Panc1 (cell line): Measurements from ENCODE around the gene BTK. TPM values are rescaled to one million over a fixed set of nuclear protein-coding genes. Genes with fewer than 3 reads are reported as not detected.

Experiments used
- ATAC-seq: fragments of 200-7000 bp; cut with Tn5 transposase; 2 replicates; pipeline ENCODE4 v1.9.1; 2020; ENCODE audit warnings: mild to moderate bottlenecking, moderate library complexity
- BruUV-seq: library from RNA; stranded (reverse); fragments of 400-500 nt; replicated peaks from 2 replicates; lab custom pipeline; 2021; lab: Mats Ljungman, UMichigan
- CTCF ChIA-PET: fragments of 300-600 bp; sonication (Branson Sonifier 250); formaldehyde crosslinking; loops from one replicate; lab custom pipeline; 2022; ENCODE audit warnings: antibody characterized with exemption; lab: Charles Lee
- POLR2A ChIA-PET: fragments of 300-600 bp; sonication (Branson Sonifier 250); formaldehyde crosslinking; loops from one replicate; lab custom pipeline; 2022; ENCODE audit warnings: antibody characterized with exemption; lab: Charles Lee
- DNase-seq: peaks from one replicate; pipeline ENCODE4 v3.0.0-alpha.2; 2010; ENCODE audit warnings: low read depth, low spot score
- H3K27ac ChIP-seq: 2 replicates; pipeline ENCODE4 v1.5.1; 2011; ENCODE audit warnings: mild to moderate bottlenecking, low read length, inconsistent platforms
- H3K27me3 ChIP-seq: fragments of 200-500 bp; sonication (Bioruptor generic); 2 replicates; pipeline ENCODE4 v1.6.0; 2014; ENCODE audit warnings: low read length, inconsistent platforms; ENCODE audit not compliant: control insufficient read depth, insufficient read depth
- H3K36me3 ChIP-seq: fragments of 200-500 bp; sonication (Bioruptor generic); 2 replicates; pipeline ENCODE4 v1.5.1; 2014; ENCODE audit warnings: inconsistent platforms, mild to moderate bottlenecking, low read length, moderate library complexity; ENCODE audit not compliant: control insufficient read depth, insufficient read depth
- H3K4me1 ChIP-seq: 2 replicates; pipeline ENCODE4 v1.5.1; 2011; ENCODE audit warnings: inconsistent platforms, mild to moderate bottlenecking, low read length, moderate library complexity; ENCODE audit not compliant: control insufficient read depth, insufficient read depth
- H3K4me3 ChIP-seq, 2 experiments: 2 replicates each; pipeline ENCODE4 v1.5.1; 2011 to 2012; ENCODE audit warnings: low read depth in 2 of 2, low read length in 2 of 2, mild to moderate bottlenecking in 2 of 2, inconsistent platforms in 1 of 2, moderate library complexity in 1 of 2
- H3K9me3 ChIP-seq: fragments of 200-500 bp; sonication (Bioruptor generic); 2 replicates; pipeline ENCODE4 v1.5.1; 2014; ENCODE audit warnings: low read depth, mild to moderate bottlenecking, inconsistent platforms, low read length, moderate library complexity; ENCODE audit not compliant: control insufficient read depth, insufficient read depth
- POLR2AphosphoS5 ChIP-seq: IDR thresholded peaks from 2 replicates; pipeline ENCODE4 v1.6.1; 2012; ENCODE audit warnings: mild to moderate bottlenecking, low read depth, low read length, moderate library complexity
- SIN3A ChIP-seq: IDR thresholded peaks from 2 replicates; pipeline ENCODE4 v1.6.1; 2012; ENCODE audit warnings: low read depth, mild to moderate bottlenecking, low read length, moderate library complexity, borderline replicate concordance; ENCODE audit not compliant: insufficient read depth
- TCF7L2 ChIP-seq: IDR thresholded peaks from 2 replicates; pipeline ENCODE4 v1.6.1; 2011; ENCODE audit warnings: mild to moderate bottlenecking, low read depth, low read length, inconsistent platforms
- in situ Hi-C: cut with HindIII; loops from 2 replicates; pipeline ENCODE4 v1.10.0; 2016; ENCODE audit warnings: low sequenced_read_pairs, low pct_unique_long_range_greater_than_20kb
- intact Hi-C: fragments of 100-400 bp; cut with micrococcal nuclease; formaldehyde crosslinking; loops from one replicate; pipeline ENCODE4 v1.10.0; 2022; ENCODE audit not compliant: unreplicated experiment
- total RNA-seq: library from RNA; stranded (reverse); gene quantifications from one replicate; pipeline ENCODE4 v1.2.1, GENCODE V29; 2021; ENCODE audit not compliant: unreplicated experiment
- TF ChIP-seq, protein P1 (sequence below): fragments of 450-650 bp; IDR thresholded peaks from 2 replicates; pipeline ENCODE4 v1.5.1; 2017; ENCODE audit warnings: mild to moderate bottlenecking
- TF ChIP-seq, protein P2 (sequence below), 2 experiments: IDR thresholded peaks; 2 replicates each; pipeline ENCODE4 v1.6.1; 2011 to 2012; ENCODE audit warnings: low read depth in 2 of 2, control low read depth in 1 of 2, low read length in 1 of 2, mild to moderate bottlenecking in 1 of 2, moderate library complexity in 1 of 2; ENCODE audit not compliant: insufficient read depth in 1 of 2

The BTK gene
- total RNA-seq, 1 experiment from 2014 or later = not detected

DNA sequence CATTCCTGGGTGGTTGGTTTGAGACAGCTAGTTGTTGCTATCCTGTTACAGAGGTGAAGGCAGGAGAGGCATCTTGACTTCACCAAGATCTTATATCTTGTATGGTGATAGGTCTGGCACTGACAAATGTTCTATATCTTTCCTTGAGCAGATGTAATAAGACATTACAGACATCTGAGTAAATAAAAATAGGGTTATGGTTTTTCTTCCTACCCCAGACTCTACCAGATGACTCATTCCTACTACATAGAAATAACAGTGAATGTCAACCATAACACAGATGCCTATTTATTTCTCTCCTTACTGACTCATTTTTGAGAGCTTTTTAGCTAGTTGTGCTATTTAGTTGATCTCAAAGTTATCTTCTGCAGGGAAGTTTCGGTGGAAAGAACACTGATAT, 43.9 kb upstream of the BTK start:
- intact Hi-C loops (no loop called here), in situ Hi-C loops (no loop called here)
- DNase-seq = no peak
- Histone ChIP-seq H3K4me1 (no peaks in the 10 kb centered on the region), H3K27ac (no peak overlapping the region), H3K9me3 (no peaks in the 10 kb centered on the region), H3K27me3 (no peaks in the 10 kb centered on the region), H3K4me3 (no peak overlapping the region), H3K36me3 (no peaks in the 10 kb centered on the region)
- no peak for ATAC-seq
- CTCF ChIA-PET = no interaction called here
- TF ChIP-seq, protein P1, sequence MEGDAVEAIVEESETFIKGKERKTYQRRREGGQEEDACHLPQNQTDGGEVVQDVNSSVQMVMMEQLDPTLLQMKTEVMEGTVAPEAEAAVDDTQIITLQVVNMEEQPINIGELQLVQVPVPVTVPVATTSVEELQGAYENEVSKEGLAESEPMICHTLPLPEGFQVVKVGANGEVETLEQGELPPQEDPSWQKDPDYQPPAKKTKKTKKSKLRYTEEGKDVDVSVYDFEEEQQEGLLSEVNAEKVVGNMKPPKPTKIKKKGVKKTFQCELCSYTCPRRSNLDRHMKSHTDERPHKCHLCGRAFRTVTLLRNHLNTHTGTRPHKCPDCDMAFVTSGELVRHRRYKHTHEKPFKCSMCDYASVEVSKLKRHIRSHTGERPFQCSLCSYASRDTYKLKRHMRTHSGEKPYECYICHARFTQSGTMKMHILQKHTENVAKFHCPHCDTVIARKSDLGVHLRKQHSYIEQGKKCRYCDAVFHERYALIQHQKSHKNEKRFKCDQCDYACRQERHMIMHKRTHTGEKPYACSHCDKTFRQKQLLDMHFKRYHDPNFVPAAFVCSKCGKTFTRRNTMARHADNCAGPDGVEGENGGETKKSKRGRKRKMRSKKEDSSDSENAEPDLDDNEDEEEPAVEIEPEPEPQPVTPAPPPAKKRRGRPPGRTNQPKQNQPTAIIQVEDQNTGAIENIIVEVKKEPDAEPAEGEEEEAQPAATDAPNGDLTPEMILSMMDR = no peak
- TF ChIP-seq TCF7L2 = no peak
- TF ChIP-seq, protein P2, sequence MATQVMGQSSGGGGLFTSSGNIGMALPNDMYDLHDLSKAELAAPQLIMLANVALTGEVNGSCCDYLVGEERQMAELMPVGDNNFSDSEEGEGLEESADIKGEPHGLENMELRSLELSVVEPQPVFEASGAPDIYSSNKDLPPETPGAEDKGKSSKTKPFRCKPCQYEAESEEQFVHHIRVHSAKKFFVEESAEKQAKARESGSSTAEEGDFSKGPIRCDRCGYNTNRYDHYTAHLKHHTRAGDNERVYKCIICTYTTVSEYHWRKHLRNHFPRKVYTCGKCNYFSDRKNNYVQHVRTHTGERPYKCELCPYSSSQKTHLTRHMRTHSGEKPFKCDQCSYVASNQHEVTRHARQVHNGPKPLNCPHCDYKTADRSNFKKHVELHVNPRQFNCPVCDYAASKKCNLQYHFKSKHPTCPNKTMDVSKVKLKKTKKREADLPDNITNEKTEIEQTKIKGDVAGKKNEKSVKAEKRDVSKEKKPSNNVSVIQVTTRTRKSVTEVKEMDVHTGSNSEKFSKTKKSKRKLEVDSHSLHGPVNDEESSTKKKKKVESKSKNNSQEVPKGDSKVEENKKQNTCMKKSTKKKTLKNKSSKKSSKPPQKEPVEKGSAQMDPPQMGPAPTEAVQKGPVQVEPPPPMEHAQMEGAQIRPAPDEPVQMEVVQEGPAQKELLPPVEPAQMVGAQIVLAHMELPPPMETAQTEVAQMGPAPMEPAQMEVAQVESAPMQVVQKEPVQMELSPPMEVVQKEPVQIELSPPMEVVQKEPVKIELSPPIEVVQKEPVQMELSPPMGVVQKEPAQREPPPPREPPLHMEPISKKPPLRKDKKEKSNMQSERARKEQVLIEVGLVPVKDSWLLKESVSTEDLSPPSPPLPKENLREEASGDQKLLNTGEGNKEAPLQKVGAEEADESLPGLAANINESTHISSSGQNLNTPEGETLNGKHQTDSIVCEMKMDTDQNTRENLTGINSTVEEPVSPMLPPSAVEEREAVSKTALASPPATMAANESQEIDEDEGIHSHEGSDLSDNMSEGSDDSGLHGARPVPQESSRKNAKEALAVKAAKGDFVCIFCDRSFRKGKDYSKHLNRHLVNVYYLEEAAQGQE (IDR thresholded peaks at IDR 0.05; ENCODE audit: insufficient read depth in 1 of 2, low read depth in 2 of 2, low read length in 1 of 2) = no peak
- TF ChIP-seq POLR2AphosphoS5 = no peak
- TF ChIP-seq SIN3A = no peak
- POLR2A ChIA-PET = interaction anchor here (0.7 kb wide), 1 partner anchor 9 kb away, joined by 17 read pairs; no protein-coding TSS in a partner anchor
- BruUV-seq = no TSS peak

DNA sequence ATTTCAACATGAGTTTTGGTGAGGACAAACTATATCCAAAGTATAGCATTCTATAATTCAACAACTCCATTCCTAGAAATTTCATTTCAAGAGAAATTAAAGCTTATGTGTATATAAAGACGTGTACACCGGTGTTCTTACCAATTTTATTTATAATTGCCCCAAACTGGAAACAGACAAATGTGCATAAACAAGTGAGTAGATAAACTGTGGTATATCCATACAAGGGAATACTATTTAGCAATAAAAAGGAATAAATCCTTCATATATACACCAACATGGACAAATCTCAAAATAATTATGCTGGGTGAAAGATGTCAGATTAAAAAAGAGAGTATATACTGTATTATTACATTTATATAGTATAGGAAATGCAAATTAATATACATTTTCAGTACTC, 42.0 kb upstream of the BTK start:
- CTCF ChIA-PET = no interaction called here
- intact Hi-C loops = no loop called here
- ATAC-seq (no peak), DNase-seq (no peak)
- POLR2A ChIA-PET = interaction anchor here (0.5 kb wide), 1 partner anchor 9 kb away, joined by 3 read pairs; no protein-coding TSS in a partner anchor
- Histone ChIP-seq H3K27ac (no peak overlapping the region), H3K27me3 (no peaks in the 10 kb centered on the region), H3K4me1 (no peaks in the 10 kb centered on the region), H3K4me3 (no peak overlapping the region), H3K9me3 (no peaks in the 10 kb centered on the region), H3K36me3 (peaks cover 2% of the 10 kb centered on the region; the same call in 1 of the 2 replicates)
- in situ Hi-C loops = no loop called here
- TF ChIP-seq POLR2AphosphoS5 = no peak
- TF ChIP-seq, protein P1 = no peak
- no peak for TF ChIP-seq TCF7L2
- TF ChIP-seq, protein P2 (IDR thresholded peaks at IDR 0.05; ENCODE audit: insufficient read depth in 1 of 2, low read depth in 2 of 2, low read length in 1 of 2) = no peak
- no peak for TF ChIP-seq SIN3A
- no TSS peak for BruUV-seq
